Pericardium fibroblast (primary cell): ENCODE results near the gene ADM. TPM values are rescaled to one million over a fixed set of nuclear protein-coding genes. Genes with fewer than 3 reads are reported as not detected.

Experiments used
- total RNA-seq: library from RNA; depleted of rRNA; stranded (reverse); fragments of >200 nt; gene quantifications from 2 replicates; pipeline ENCODE4 v1.2.3, GENCODE V29; 2015

The ADM gene
- total RNA-seq = 381 and 509 TPM in 2 replicates

GRCh38 chr11:10304495-10305261 is at the start of gene ADM:
TSS of gene ADM (plus strand) at chr11:10305073. CDS start at chr11:10305701, 628 bp downstream.

GRCh38 chr11:10293423-10294289 is 11.2 kb upstream of the ADM start, which contains the start of gene SBF2:
TSS of gene SBF2 (minus strand) at chr11:10294219. CDS start at chr11:10294069, 150 bp downstream.

Other genes starting within 250 kb of the ADM start
- 25.2 and 40.0 TPM in 2 replicates for gene SBF2, start 10.9 kb upstream of the ADM start, total RNA-seq
- gene AMPD3, start 150.2 kb downstream of the ADM start, total RNA-seq = 2.9 and 8.4 TPM in 2 replicates
- gene RNF141, start 236.1 kb downstream of the ADM start, total RNA-seq = 14.6 and 19.1 TPM in 2 replicates